NCI-H146 (cell line): ENCODE results near the gene CSPG5.

Experiments
- DNase-seq: peaks from one replicate; lab custom pipeline; 2025; lab: John Stamatoyannopoulos, UW

Gene CSPG5

DNA sequence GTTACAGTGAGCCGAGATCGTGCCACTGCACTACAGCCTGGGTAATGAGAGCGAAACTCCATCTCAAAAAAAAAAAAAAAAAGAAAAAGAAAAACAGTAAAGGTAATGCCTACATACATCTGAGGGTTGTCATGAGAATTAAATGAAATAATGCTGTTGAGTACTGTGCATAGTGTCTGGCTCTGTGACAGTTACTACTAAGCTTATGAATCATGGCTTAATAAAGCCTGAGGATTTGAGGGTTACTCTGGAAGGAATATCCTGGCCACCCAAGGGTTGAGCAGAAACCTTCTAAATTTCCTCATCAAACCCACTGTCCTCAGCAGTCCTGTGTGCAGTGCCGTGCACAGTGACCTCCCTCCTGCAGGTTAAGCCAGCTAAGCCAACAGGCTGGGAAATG lies 38.4 kb downstream of the CSPG5 start:
- no peak for DNase-seq

GRCh38 chr3:47536967-47537366 lies 41.7 kb downstream of the CSPG5 start:
- no peak for DNase-seq

GRCh38 chr3:47536221-47536891 lies 42.3 kb downstream of the CSPG5 start:
- no peak for DNase-seq

GRCh38 chr3:47533996-47534454 lies 44.6 kb downstream of the CSPG5 start:
- DNase-seq, result no peak

- no peak for DNase-seq
These were observed 45.2 kb downstream of the CSPG5 start for GRCh38 chr3:47533481-47533880.

GRCh38 chr3:47527952-47528725 lies 50.5 kb downstream of the CSPG5 start:
- DNase-seq, result no peak

- no peak for DNase-seq
These were observed 53.0 kb downstream of the CSPG5 start for GRCh38 chr3:47525617-47526016.

- no peak for DNase-seq
These were observed 55.2 kb downstream of the CSPG5 start for GRCh38 chr3:47523310-47524073.

DNA sequence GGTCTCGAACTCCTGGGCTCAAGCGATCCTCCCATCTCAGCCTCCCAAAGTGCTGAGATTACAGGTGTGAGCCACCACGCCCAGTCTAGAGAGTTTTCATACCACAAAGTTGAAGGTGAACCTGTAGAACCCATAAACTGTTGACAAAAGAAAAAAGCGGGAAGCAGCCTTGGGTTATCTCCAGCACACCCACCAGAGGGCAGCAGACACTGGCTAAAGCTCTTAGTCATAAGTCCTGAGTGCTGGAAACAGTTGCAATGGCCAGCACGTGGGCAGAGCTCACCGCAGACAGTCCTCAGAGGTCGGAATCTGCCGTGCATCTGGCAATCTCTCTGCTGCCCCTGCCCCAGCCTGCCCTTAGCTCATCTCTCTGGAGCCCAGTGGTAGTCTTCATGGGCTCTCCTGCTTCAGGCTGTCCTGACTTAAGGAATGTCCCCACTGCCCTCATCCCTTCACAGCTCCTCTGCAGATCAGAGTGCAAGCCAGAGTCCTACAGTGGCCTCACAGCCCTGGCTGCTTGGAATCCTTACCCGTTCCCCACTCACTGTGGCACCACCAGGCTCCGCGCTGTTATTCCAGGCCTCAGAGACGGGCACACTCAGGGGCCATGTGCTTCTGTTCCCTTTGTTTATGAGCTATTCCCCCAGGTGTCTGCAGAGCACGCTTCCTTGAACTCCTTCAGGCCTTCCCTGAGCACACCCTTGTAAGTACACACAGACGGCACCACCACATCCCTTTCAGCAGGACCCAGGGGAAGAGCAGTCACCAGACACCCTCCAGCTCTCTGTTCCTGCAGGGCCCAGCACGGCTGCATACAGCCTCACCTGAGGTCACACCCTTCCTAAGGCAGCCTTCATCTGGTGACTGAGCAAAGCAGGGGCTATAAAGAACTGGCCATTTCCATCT lies 56.3 kb downstream of the CSPG5 start:
- peak; percentile 84 for DNase-seq

DNA sequence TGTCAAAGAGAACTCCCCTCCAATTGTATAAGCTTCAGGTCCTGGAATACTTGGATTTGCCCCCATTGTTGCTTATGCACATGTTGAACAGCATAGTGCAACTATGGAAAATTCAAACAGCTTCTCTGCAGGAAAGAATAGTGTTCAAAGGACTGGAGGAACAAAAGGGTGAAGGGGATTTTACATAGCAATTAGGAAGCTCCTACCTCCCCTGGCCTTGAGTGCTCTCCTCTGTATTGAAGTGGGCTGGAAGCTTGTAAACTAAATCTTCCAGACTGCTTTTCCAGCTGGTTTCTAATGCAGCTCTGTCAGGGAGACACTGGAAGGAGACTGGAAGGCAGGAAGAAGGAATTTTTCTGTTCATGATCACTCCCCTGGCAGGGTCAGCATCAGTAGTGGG lies 57.9 kb downstream of the CSPG5 start:
- DNase-seq, result no peak

DNA sequence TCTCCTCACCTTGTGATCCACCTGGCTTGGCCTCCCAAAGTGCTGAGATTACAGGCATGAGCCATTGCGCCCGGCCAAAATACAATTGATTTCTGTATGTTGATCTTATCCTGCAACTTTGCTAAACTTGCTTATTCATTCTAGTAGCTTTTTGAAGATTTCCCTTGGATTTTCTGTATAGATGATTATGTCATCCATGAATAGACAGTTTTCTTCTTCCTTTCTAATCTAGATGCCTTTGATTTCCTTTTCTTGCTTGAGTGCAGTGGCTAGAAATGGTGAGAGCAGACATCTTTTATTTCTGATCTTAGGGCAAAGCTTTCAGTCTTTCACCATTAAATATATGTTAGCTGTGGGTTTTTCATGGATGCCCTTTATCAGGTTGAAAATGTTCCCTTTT lies 60.7 kb downstream of the CSPG5 start:
- no peak for DNase-seq

DNA sequence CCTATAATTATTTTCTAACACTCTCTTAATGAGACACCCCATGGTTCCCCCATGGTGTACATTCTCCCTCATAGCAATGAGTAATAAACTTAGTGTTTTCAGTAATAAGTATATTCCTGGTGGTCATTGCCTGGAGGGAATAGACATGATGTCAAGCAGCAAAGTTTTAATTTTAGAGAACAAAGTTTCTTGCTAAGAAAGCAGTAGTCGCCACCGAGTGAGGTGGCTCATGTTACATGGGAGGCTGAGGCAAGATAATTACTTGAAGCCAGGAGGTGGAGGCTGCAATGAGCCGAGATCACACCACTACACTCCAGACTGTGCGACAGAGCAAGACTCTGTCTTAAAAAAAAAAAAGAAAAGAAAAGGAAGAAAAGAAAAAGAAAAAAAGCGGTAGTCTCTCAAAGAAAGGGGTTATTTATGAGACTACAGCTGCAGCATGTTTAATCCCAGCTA lies 62.8 kb downstream of the CSPG5 start:
- no peak for DNase-seq

GRCh38 chr3:47515100-47515499 lies 63.6 kb downstream of the CSPG5 start:
- DNase-seq, result no peak

DNA sequence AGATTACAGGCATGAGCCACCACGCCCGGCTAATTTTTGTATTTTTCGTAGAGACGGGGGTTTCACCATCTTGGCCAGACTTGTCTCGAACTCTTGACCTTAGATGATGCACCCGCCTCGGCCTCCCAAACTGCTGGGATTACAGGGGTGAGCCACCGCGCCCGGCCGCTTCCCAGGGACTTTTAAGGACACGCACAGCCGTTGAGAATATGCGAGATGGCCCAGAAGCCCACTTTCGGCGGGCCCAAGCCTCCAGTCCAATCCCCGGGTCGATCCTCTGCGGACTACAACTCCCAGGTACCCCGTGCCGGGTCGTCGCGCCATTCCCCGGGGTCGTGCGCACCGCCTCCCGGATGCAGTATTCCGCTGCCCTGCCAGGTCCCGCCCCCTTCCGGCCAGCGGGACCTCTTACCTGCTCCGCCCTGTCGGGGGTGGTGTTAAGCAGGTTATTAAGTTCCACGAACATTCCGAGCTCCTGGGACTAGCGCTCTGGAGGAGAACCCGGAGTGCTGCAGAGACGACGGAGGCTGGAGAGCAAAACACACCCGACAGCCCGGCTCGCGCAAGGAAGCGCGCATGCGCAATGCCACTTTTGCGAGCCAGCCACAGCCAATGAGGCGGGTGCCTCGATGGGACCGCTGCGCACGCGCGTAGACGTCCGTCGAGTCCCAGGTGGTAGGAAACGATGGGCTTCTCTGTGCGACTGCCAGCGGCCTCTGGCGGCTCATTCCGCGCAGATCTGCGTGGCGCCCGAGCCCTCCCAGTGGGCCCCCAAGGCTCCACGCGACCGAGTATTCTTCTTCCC lies 65.3 kb downstream of the CSPG5 start, which contains the start of gene ELP6:
Gene ELP6, minus strand, starts transcription at position 588 of the 805 bp plus-strand sequence. Its CDS starts 122 bp downstream, at position 466.
- peak; percentile 95 for DNase-seq

GRCh38 chr3:47512416-47513124 lies 66.1 kb downstream of the CSPG5 start:
- DNase-seq, result peak; percentile 41
